ENCODE data around the gene IFRD2.

- TF ChIP-seq, protein P1, sequence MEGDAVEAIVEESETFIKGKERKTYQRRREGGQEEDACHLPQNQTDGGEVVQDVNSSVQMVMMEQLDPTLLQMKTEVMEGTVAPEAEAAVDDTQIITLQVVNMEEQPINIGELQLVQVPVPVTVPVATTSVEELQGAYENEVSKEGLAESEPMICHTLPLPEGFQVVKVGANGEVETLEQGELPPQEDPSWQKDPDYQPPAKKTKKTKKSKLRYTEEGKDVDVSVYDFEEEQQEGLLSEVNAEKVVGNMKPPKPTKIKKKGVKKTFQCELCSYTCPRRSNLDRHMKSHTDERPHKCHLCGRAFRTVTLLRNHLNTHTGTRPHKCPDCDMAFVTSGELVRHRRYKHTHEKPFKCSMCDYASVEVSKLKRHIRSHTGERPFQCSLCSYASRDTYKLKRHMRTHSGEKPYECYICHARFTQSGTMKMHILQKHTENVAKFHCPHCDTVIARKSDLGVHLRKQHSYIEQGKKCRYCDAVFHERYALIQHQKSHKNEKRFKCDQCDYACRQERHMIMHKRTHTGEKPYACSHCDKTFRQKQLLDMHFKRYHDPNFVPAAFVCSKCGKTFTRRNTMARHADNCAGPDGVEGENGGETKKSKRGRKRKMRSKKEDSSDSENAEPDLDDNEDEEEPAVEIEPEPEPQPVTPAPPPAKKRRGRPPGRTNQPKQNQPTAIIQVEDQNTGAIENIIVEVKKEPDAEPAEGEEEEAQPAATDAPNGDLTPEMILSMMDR (IDR thresholded peaks at IDR 0.05; ENCODE audit: poor library complexity) = no peak
- no peak for TF ChIP-seq EZH2 (IDR thresholded peaks at IDR 0.05; ENCODE audit: borderline replicate concordance)
These were observed 13.4 kb downstream of the IFRD2 start, which contains the start of gene LSMEM2 for GRCh38 chr3:50278880-50279224.
